Ovary (tissue), 3 donors: Measurements from ENCODE around the gene ADAMTS2.

Experiments
- CTCF ChIP-seq, 3 donors: fragments of 450-650 bp in 2 of 3; fragments of 200-600 bp in 1 of 3; IDR thresholded peaks; one replicate each; pipeline versions ENCODE4 v1.5.1 to v1.8.0; 2016 to 2022; ENCODE audit warnings: antibody characterized with exemption in 3 of 3, mild to moderate bottlenecking in 1 of 3
- EP300 ChIP-seq: sonication (generic); formaldehyde crosslinking; IDR thresholded peaks from one replicate; pipeline ENCODE4 v1.6.1; 2017; ENCODE audit warnings: antibody characterized with exemption
- POLR2A ChIP-seq: fragments of 450-650 bp; IDR thresholded peaks from one replicate; pipeline ENCODE4 v1.6.1; 2017; ENCODE audit warnings: antibody characterized with exemption, mild to moderate bottlenecking, moderate library complexity
- donor health status: DM: no; HTN: no; CAD: no.

GRCh38 chr5:179297026-179297425 lies 48.2 kb downstream of the ADAMTS2 start:
- TF ChIP-seq CTCF (IDR thresholded peaks at IDR 0.05): no peak
- TF ChIP-seq POLR2A: no peak
- TF ChIP-seq EP300: no peak
